ENCODE results near the gene RLN2. TPM values are rescaled to one million over a fixed set of nuclear protein-coding genes. Genes with fewer than 3 reads are reported as not detected.

The RLN2 gene
- total and polyA plus RNA-seq, 2 donors (not counting 1 experiment from before 2014, with no cell fraction given) = 0.94 to 3.5 TPM

- peaks cover 17% of the 10 kb centered on the region for H3K4me1 Mint-ChIP-seq
- H3K27me3 ChIP-seq (replicated peaks in 1 of 4; ENCODE audit: control extremely low read depth in 1 of 4, control insufficient read depth in 3 of 4, insufficient read depth in 4 of 4, low read length in 3 of 4) = no peaks in the 10 kb centered on the region
- peaks cover 0 to 2% of the 10 kb centered on the region in 2 donors for H3K4me1 ChIP-seq (ENCODE audit: control insufficient read depth in 2 of 2, insufficient read depth in 2 of 2, low read length in 2 of 2)
- H3K27ac Mint-ChIP-seq = no peak overlapping the region
- H3K79me2 ChIP-seq (ENCODE audit: control insufficient read depth, insufficient read depth, low read length) = no peaks in the 10 kb centered on the region
- no peak overlapping the region for H3K9ac ChIP-seq (ENCODE audit: low read length)
- H3K4me2 ChIP-seq (replicated peaks; ENCODE audit: low read depth, low read length, poor library complexity, severe bottlenecking) = no peak overlapping the region
- H3K27ac ChIP-seq (ENCODE audit: low read length in 2 of 2) = no peak overlapping the region
- no peaks in the 10 kb centered on the region for H3K36me3 ChIP-seq (replicated peaks in 1 of 2; ENCODE audit: control extremely low read depth in 1 of 2, control insufficient read depth in 1 of 2, extremely low read depth in 1 of 2, insufficient read depth in 2 of 2, low read length in 1 of 2)
- POLR2A ChIA-PET = no interaction called here
- H2AFZ ChIP-seq (ENCODE audit: insufficient read depth, low read depth, low read length, poor library complexity, severe bottlenecking) = no peak overlapping the region
- H3K9me3 Mint-ChIP-seq (ENCODE audit: insufficient read depth) = no peaks in the 10 kb centered on the region
- no peak overlapping the region for H3K4me3 ChIP-seq (ENCODE audit: control extremely low read depth in 1 of 5, extremely low read depth in 1 of 5, insufficient read depth in 1 of 5, low read depth in 2 of 5, low read length in 4 of 5)
- 85% methylated on average over 2 of the region's 2 CpGs for WGBS (ENCODE audit: insufficient coverage)
- intact Hi-C loops (cut with micrococcal nuclease) = no loop called here
- CTCF ChIA-PET = interaction anchor here (1.6 kb wide), 1 partner anchor 9 kb away, joined by 4 read pairs; no protein-coding TSS in a partner anchor
- no peak overlapping the region for H3K4me3 Mint-ChIP-seq
- ATAC-seq (ENCODE audit: low read depth) (no peak), DNase-seq (no peak)
- H4K20me1 ChIP-seq (ENCODE audit: control insufficient read depth, insufficient read depth, low read length, poor library complexity, severe bottlenecking) = no peaks in the 10 kb centered on the region
- TF ChIP-seq, protein P1, sequence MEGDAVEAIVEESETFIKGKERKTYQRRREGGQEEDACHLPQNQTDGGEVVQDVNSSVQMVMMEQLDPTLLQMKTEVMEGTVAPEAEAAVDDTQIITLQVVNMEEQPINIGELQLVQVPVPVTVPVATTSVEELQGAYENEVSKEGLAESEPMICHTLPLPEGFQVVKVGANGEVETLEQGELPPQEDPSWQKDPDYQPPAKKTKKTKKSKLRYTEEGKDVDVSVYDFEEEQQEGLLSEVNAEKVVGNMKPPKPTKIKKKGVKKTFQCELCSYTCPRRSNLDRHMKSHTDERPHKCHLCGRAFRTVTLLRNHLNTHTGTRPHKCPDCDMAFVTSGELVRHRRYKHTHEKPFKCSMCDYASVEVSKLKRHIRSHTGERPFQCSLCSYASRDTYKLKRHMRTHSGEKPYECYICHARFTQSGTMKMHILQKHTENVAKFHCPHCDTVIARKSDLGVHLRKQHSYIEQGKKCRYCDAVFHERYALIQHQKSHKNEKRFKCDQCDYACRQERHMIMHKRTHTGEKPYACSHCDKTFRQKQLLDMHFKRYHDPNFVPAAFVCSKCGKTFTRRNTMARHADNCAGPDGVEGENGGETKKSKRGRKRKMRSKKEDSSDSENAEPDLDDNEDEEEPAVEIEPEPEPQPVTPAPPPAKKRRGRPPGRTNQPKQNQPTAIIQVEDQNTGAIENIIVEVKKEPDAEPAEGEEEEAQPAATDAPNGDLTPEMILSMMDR (IDR thresholded peaks at IDR 0.05) = no peak
- TF ChIP-seq EZH2 (IDR thresholded peaks at IDR 0.05; ENCODE audit: borderline replicate concordance, insufficient read depth, low read depth, low read length, poor library complexity, severe bottlenecking) = no peak
- no peaks in the 10 kb centered on the region for H3K9me3 ChIP-seq (ENCODE audit: control extremely low read depth in 1 of 3, control insufficient read depth in 2 of 3, insufficient read depth in 1 of 3, low read length in 2 of 3)
- H3K27me3 Mint-ChIP-seq = peaks cover 4% of the 10 kb centered on the region
Observed at GRCh38 chr9:5274770-5275169, 29.7 kb downstream of the RLN2 start.

DNA sequence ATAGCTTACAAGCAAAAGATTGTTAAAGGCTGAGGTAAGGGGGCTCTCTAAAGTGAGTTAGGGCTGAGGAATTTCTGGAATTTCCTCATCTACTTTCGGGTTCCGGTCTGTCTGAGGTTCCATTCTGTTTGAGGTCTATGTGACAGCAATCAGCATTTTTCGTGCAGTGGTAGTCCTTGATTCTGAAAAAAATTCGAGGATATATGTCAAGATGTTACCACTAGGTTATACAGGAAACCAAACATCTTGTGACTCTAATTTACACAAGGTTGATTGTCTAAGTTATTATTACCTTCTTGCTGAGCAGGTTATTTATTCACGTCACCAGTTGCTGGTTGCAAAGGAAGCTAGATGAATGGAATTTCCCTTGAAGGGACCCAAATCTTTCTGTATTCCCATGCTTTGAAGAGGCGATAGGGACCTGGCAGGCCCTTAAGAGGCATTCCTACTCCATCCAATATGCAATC is 35.2 kb downstream of the RLN2 start:
- H3K4me1 ChIP-seq (ENCODE audit: control insufficient read depth in 2 of 2, insufficient read depth in 2 of 2, low read length in 2 of 2) = no peaks in the 10 kb centered on the region
- no peak overlapping the region for H3K4me3 ChIP-seq (ENCODE audit: control extremely low read depth in 1 of 5, extremely low read depth in 1 of 5, insufficient read depth in 1 of 5, low read depth in 2 of 5, low read length in 4 of 5)
- Mint-ChIP-seq H3K27me3 (peaks cover 4% of the 10 kb centered on the region), H3K4me3 (no peak overlapping the region), H3K9me3 (ENCODE audit: insufficient read depth) (no peaks in the 10 kb centered on the region), H3K27ac (no peak overlapping the region), H3K4me1 (no peaks in the 10 kb centered on the region)
- 80% methylated on average over 2 of the region's 6 CpGs for WGBS (ENCODE audit: insufficient coverage)
- no peaks in the 10 kb centered on the region for H3K9me3 ChIP-seq (ENCODE audit: control extremely low read depth in 1 of 3, control insufficient read depth in 2 of 3, insufficient read depth in 1 of 3, low read length in 2 of 3)
- H2AFZ ChIP-seq (ENCODE audit: insufficient read depth, low read depth, low read length, poor library complexity, severe bottlenecking) = no peak overlapping the region
- no peak overlapping the region for H3K4me2 ChIP-seq (replicated peaks; ENCODE audit: low read depth, low read length, poor library complexity, severe bottlenecking)
- ATAC-seq (ENCODE audit: low read depth) = no peak
- CTCF ChIA-PET = no interaction called here
- H4K20me1 ChIP-seq (ENCODE audit: control insufficient read depth, insufficient read depth, low read length, poor library complexity, severe bottlenecking) = no peaks in the 10 kb centered on the region
- no peak overlapping the region for H3K27ac ChIP-seq (ENCODE audit: low read length in 2 of 2)
- no peak overlapping the region for H3K9ac ChIP-seq (ENCODE audit: low read length)
- DNase-seq = no peak
- H3K36me3 ChIP-seq (replicated peaks in 1 of 2; ENCODE audit: control extremely low read depth in 1 of 2, control insufficient read depth in 1 of 2, extremely low read depth in 1 of 2, insufficient read depth in 2 of 2, low read length in 1 of 2) = no peaks in the 10 kb centered on the region
- TF ChIP-seq, protein P1 (IDR thresholded peaks at IDR 0.05) = no peak
- no peak for TF ChIP-seq EZH2 (IDR thresholded peaks at IDR 0.05; ENCODE audit: borderline replicate concordance, insufficient read depth, low read depth, low read length, poor library complexity, severe bottlenecking)
- no peaks in the 10 kb centered on the region for H3K79me2 ChIP-seq (ENCODE audit: control insufficient read depth, insufficient read depth, low read length)
- intact Hi-C loops (cut with micrococcal nuclease) = no loop called here
- no peaks in the 10 kb centered on the region for H3K27me3 ChIP-seq (replicated peaks in 1 of 4; ENCODE audit: control extremely low read depth in 1 of 4, control insufficient read depth in 3 of 4, insufficient read depth in 4 of 4, low read length in 3 of 4)
- POLR2A ChIA-PET = no interaction called here

Measured in B cell (primary cell).